Smooth muscle cell (in vitro differentiated cells): Measurements from ENCODE around the gene GALNT2. TPM values are rescaled to one million over a fixed set of nuclear protein-coding genes. Genes with fewer than 3 reads are reported as not detected.

Experiments used
- DNase-seq: peaks from one replicate; lab custom pipeline; 2025; ENCODE audit not compliant: unreplicated experiment; lab: John Stamatoyannopoulos, UW
- H2AFZ ChIP-seq: fragments of 200-600 bp; sonication (generic); 2 replicates; pipeline ENCODE4 v1.6.0; 2016; ENCODE audit warnings: antibody characterized with exemption, low read depth, mild to moderate bottlenecking
- H3F3A ChIP-seq: fragments of 200-600 bp; sonication (generic); 2 replicates; pipeline ENCODE4 v1.6.0; 2017; ENCODE audit warnings: antibody characterized with exemption, low read depth
- H3K27ac ChIP-seq: fragments of 200-600 bp; sonication (generic); 2 replicates; pipeline ENCODE4 v1.5.1; 2016; ENCODE audit warnings: low read depth, mild to moderate bottlenecking
- H3K27me3 ChIP-seq: fragments of 200-600 bp; sonication (generic); 2 replicates; pipeline ENCODE4 v1.6.1; 2016; ENCODE audit warnings: low read depth, mild to moderate bottlenecking
- H3K36me3 ChIP-seq: fragments of 200-600 bp; sonication (generic); 2 replicates; pipeline ENCODE4 v1.5.1; 2016; ENCODE audit warnings: low read depth
- H3K4me1 ChIP-seq: fragments of 200-600 bp; sonication (generic); 2 replicates; pipeline ENCODE4 v1.5.1; 2016; ENCODE audit warnings: low read depth
- H3K4me2 ChIP-seq: fragments of 200-600 bp; sonication (generic); 2 replicates; pipeline ENCODE4 v1.6.0; 2016; ENCODE audit warnings: mild to moderate bottlenecking
- H3K4me3 ChIP-seq: fragments of 200-600 bp; sonication (generic); 2 replicates; pipeline ENCODE4 v1.5.1; 2016; ENCODE audit warnings: mild to moderate bottlenecking
- H3K79me2 ChIP-seq: fragments of 200-600 bp; sonication (generic); 2 replicates; pipeline ENCODE4 v1.6.0; 2016; ENCODE audit warnings: low read depth, mild to moderate bottlenecking
- H3K9ac ChIP-seq: fragments of 200-600 bp; sonication (generic); 2 replicates; pipeline ENCODE4 v1.6.0; 2016; ENCODE audit warnings: low read depth
- H3K9me3 ChIP-seq: fragments of 200-600 bp; sonication (generic); replicated peaks from 2 replicates; pipeline ENCODE4 v1.5.1; 2016; ENCODE audit warnings: low read depth
- H4K20me1 ChIP-seq: fragments of 200-600 bp; sonication (generic); 2 replicates; pipeline ENCODE4 v1.6.0; 2016; ENCODE audit warnings: low read depth
- CTCF ChIP-seq: fragments of 200-600 bp; sonication (generic); IDR thresholded peaks from 2 replicates; pipeline ENCODE4 v1.5.1; 2017; ENCODE audit warnings: borderline replicate concordance, mild to moderate bottlenecking, antibody characterized with exemption; ENCODE audit not compliant: insufficient read depth, poor library complexity, severe bottlenecking
- WGBS: methylation state at CpG from one replicate; pipeline ENCODE4 v1.1.7; 2016; ENCODE audit warnings: low lambda C conversion rate; 5-methylcytosine and 5-hydroxymethylcytosine counted together
- polyA plus RNA-seq: library from polyadenylated mRNA; unstranded; fragments of >200 nt; fragmentation: Nextera tagmentation; extraction: Ambion mirVana; gene quantifications from 2 replicates; pipeline ENCODE4 v1.2.1, GENCODE V29; 2016
- total RNA-seq: library from RNA; depleted of rRNA; stranded (reverse); fragments of >200 nt; gene quantifications from 2 replicates; pipeline ENCODE4 v1.2.3, GENCODE V29; 2014

The GALNT2 gene
- total RNA-seq (76.4 and 91.0 TPM in 2 replicates), polyA plus RNA-seq (152 and 162 TPM in 2 replicates)

GRCh38 chr1:230066466-230067404 lies at the start of gene GALNT2:
TSS of gene GALNT2 (plus strand) at chr1:230067238. CDS start at chr1:230067281, 43 bp downstream.
- Histone ChIP-seq H3K4me3 (peak within 1 kb of the TSS; percentile 70), H3K4me2 (peak within 1 kb of the TSS; percentile 96), H3K36me3 (no peaks in the 10 kb centered on the region), H2AFZ (peak within 1 kb of the TSS; percentile 76), H3K4me1 (peaks cover 26% of the 10 kb centered on the region), H3F3A (peaks cover 14% of the 10 kb centered on the region), H3K9ac (peak within 1 kb of the TSS; percentile 81), H3K27ac (peak within 1 kb of the TSS; percentile 65), H4K20me1 (peaks cover 40% of the 10 kb centered on the region), H3K79me2 (peaks cover 43% of the 10 kb centered on the region), H3K27me3 (no peaks in the 10 kb centered on the region), H3K9me3 (no peaks in the 10 kb centered on the region)
- TF ChIP-seq CTCF, result no peak
- DNase-seq, result peak; percentile 48
- 3% methylated on average over 41 of the region's 104 CpGs for WGBS

- no peaks in the 10 kb centered on the region for H3K9me3 ChIP-seq
- H3K9ac ChIP-seq, result no peak overlapping the region
- no peak overlapping the region for H3K4me2 ChIP-seq
- WGBS, result 96% methylated on average over 2 of the region's 3 CpGs
- no peak for TF ChIP-seq CTCF
- H3K27me3 ChIP-seq, result no peaks in the 10 kb centered on the region
- H3K27ac ChIP-seq, result no peak overlapping the region
- H4K20me1 ChIP-seq, result no peaks in the 10 kb centered on the region
- H3K4me3 ChIP-seq, result no peak overlapping the region
- peaks cover 4% of the 10 kb centered on the region for H3K4me1 ChIP-seq
- H3F3A ChIP-seq, result no peaks in the 10 kb centered on the region
- no peak for DNase-seq
- H2AFZ ChIP-seq, result no peak overlapping the region
- no peaks in the 10 kb centered on the region for H3K79me2 ChIP-seq
- H3K36me3 ChIP-seq, result no peaks in the 10 kb centered on the region
Observed at GRCh38 chr1:230020451-230020850, 46.6 kb upstream of the GALNT2 start.

GRCh38 chr1:230022666-230023380 lies 44.2 kb upstream of the GALNT2 start:
- no peak overlapping the region for H3K4me2 ChIP-seq
- peaks cover 4% of the 10 kb centered on the region for H3K4me1 ChIP-seq
- H3K36me3 ChIP-seq, result no peaks in the 10 kb centered on the region
- H3K9ac ChIP-seq, result no peak overlapping the region
- H3K27ac ChIP-seq, result no peak overlapping the region
- H3K9me3 ChIP-seq, result no peaks in the 10 kb centered on the region
- H3K4me3 ChIP-seq, result no peak overlapping the region
- DNase-seq, result no peak
- 75% methylated on average over 6 of the region's 6 CpGs for WGBS
- H4K20me1 ChIP-seq, result no peaks in the 10 kb centered on the region
- no peaks in the 10 kb centered on the region for H3K79me2 ChIP-seq
- TF ChIP-seq CTCF, result no peak
- H3F3A ChIP-seq, result no peaks in the 10 kb centered on the region
- H2AFZ ChIP-seq, result no peak overlapping the region
- H3K27me3 ChIP-seq, result no peaks in the 10 kb centered on the region
